K562 (cell line): ENCODE results near the gene GAS2L1. TPM values are rescaled to one million over a fixed set of nuclear protein-coding genes. Genes with fewer than 3 reads are reported as not detected.

ENCODE experiments used
- ATAC-seq: fragments of 200-7000 bp; cut with Tn5 transposase; 3 replicates; pipeline ENCODE4 v1.9.1; 2020; ENCODE audit warnings: moderate library complexity
- BruUV-seq: library from RNA; stranded (reverse); fragments of 400-500 nt; replicated peaks from 2 replicates; lab custom pipeline; 2021; lab: Mats Ljungman, UMichigan
- CTCF ChIA-PET: fragments of 300-600 bp; formaldehyde crosslinking; extraction: SDS; loops from one replicate; lab custom pipeline; 2021; ENCODE audit warnings: low intra/inter-chr PET ratio; lab: Yijun Ruan, JAX
- POLR2A ChIA-PET: fragments of 300-600, 350-650 bp; sonication (Branson Sonifier 250); formaldehyde crosslinking; extraction: SDS; loops from one replicate; lab custom pipeline; 2021; ENCODE audit warnings: antibody characterized with exemption, inconsistent platforms; lab: Yijun Ruan, JAX
- DNase-seq, 4 experiments: peaks; one replicate each; pipeline versions ENCODE4 v3.0.0 to v3.0.0-alpha.2; 2011 to 2018; ENCODE audit warnings: low spot score in 3 of 4, mixed read lengths in 3 of 4; ENCODE audit errors: extremely low read depth in 1 of 4
- FAIRE-seq: peaks from 2 replicates; lab custom pipeline; 2011; peaks lifted over from hg19 to GRCh38; lab: Jason Lieb, UNC
- H2AFZ ChIP-seq: 2 replicates; pipeline ENCODE4 v1.6.0; 2011; ENCODE audit warnings: low read depth, low read length, control low read depth, inconsistent platforms
- H3K27ac ChIP-seq: fragments of 200-600 bp; 3 replicates; pipeline ENCODE4 v1.8.0; 2011; ENCODE audit warnings: low read depth, mild to moderate bottlenecking, control low read depth, inconsistent platforms, low read length, moderate library complexity, mixed read lengths; ENCODE audit errors: extremely low read depth
- H3K27me3 ChIP-seq, 2 experiments: fragments of 300-600 bp in 1 of 2; 2 replicates in 1 of 2; 3 replicates in 1 of 2; pipeline versions ENCODE4 v1.6.0 to v1.8.0; 2011; ENCODE audit warnings: inconsistent platforms in 2 of 2, low read length in 2 of 2, mild to moderate bottlenecking in 1 of 2, mixed read lengths in 1 of 2, moderate library complexity in 1 of 2; ENCODE audit not compliant: control insufficient read depth in 2 of 2, insufficient read depth in 2 of 2
- H3K36me3 ChIP-seq: fragments of 300-600 bp; 3 replicates; pipeline ENCODE4 v1.8.0; 2011; ENCODE audit warnings: mild to moderate bottlenecking, low read length, inconsistent platforms; ENCODE audit not compliant: control insufficient read depth, insufficient read depth
- H3K4me1 ChIP-seq, 2 experiments: fragments of 200-600 bp in 1 of 2; replicated peaks in 1 of 2; 2 replicates in 1 of 2; 3 replicates in 1 of 2; pipeline versions ENCODE4 v1.5.1 to v1.8.0; 2011; ENCODE audit warnings: inconsistent platforms in 2 of 2, low read length in 2 of 2, mild to moderate bottlenecking in 1 of 2, mixed read lengths in 1 of 2, moderate library complexity in 1 of 2; ENCODE audit not compliant: control insufficient read depth in 2 of 2, insufficient read depth in 2 of 2
- H3K4me2 ChIP-seq: 2 replicates; pipeline ENCODE4 v1.6.1; 2011; ENCODE audit warnings: low read length, control low read depth, inconsistent platforms, mixed read lengths; ENCODE audit not compliant: insufficient read depth
- H3K4me3 ChIP-seq: fragments of 200-600 bp; sonication (generic), shearing (Covaris generic); 2 replicates; pipeline ENCODE4 v1.5.1; 2016; ENCODE audit warnings: control low read depth, inconsistent platforms
- H3K79me2 ChIP-seq: fragments of 200-600 bp; 3 replicates; pipeline ENCODE4 v1.8.0; 2011; ENCODE audit warnings: low read length, inconsistent platforms; ENCODE audit not compliant: control insufficient read depth, insufficient read depth
- H3K9ac ChIP-seq, 2 experiments: 2 replicates each; pipeline versions ENCODE4 v1.6.0 to v1.6.1; 2011; ENCODE audit warnings: low read depth in 2 of 2, low read length in 2 of 2, control low read depth in 1 of 2, inconsistent platforms in 1 of 2, mild to moderate bottlenecking in 1 of 2, mixed read lengths in 1 of 2; ENCODE audit not compliant: insufficient read depth in 1 of 2
- H3K9me1 ChIP-seq: one replicate; pipeline ENCODE4 v1.6.0; 2011; ENCODE audit warnings: inconsistent platforms, mild to moderate bottlenecking, low read length, moderate library complexity; ENCODE audit not compliant: control insufficient read depth, insufficient read depth
- H3K9me3 ChIP-seq: replicated peaks from 2 replicates; pipeline ENCODE4 v1.5.1; 2011; ENCODE audit warnings: low read depth, low read length, inconsistent platforms; ENCODE audit not compliant: control insufficient read depth, insufficient read depth
- H4K20me1 ChIP-seq: replicated peaks from 2 replicates; pipeline ENCODE4 v1.6.1; 2011; ENCODE audit warnings: low read length, inconsistent platforms, mixed read lengths; ENCODE audit not compliant: control insufficient read depth, insufficient read depth
- CHCHD3 ChIP-seq: fragments of 250-450 bp; sonication (Bioruptor Pico); IDR thresholded peaks from 2 replicates; pipeline ENCODE4 v2.1.2; 2022; ENCODE audit warnings: mild to moderate bottlenecking
- SIN3A ChIP-seq, 2 experiments: fragments of 150-350 bp in 1 of 2; IDR thresholded peaks; 2 replicates each; pipeline ENCODE4 v1.6.1; 2011 to 2016; ENCODE audit warnings: borderline replicate concordance in 2 of 2, low read depth in 2 of 2, low read length in 2 of 2, mild to moderate bottlenecking in 2 of 2, moderate library complexity in 2 of 2; ENCODE audit not compliant: control insufficient read depth in 1 of 2
- STAT5A ChIP-seq: IDR thresholded peaks from 2 replicates; pipeline ENCODE4 v1.6.1; 2012; ENCODE audit warnings: low read length, inconsistent platforms, borderline replicate concordance
- ZKSCAN8 ChIP-seq: fragments of 200-800 bp; sonication (Bioruptor generic); IDR thresholded peaks from 2 replicates; pipeline ENCODE4 v1.6.1; 2016; ENCODE audit warnings: missing genetic modification characterization, missing compliant biosample characterization
- ZNF146 ChIP-seq: IDR thresholded peaks from one replicate; pipeline ENCODE4 v1.6.1; 2018; ENCODE audit warnings: missing compliant biosample characterization; ENCODE audit not compliant: unreplicated experiment
- WGBS: fragments of 100-300 bp; shearing (Covaris generic); methylation state at CpG from one replicate; pipeline ENCODE4 v1.1.6; 2016; ENCODE audit warnings: low coverage, mixed read lengths; ENCODE audit not compliant: insufficient coverage; ENCODE audit errors: missing lambda C conversion rate; 5-methylcytosine and 5-hydroxymethylcytosine counted together
- in situ Hi-C: fragments of 300-500 bp; cut with MboI; formaldehyde crosslinking; loops from 4 replicates; pipeline ENCODE4 v1.15.0; 2018; ENCODE audit warnings: inconsistent platforms, mixed read lengths
- intact Hi-C: fragments of 100-400 bp; cut with micrococcal nuclease; formaldehyde crosslinking; loops from 2 replicates; pipeline ENCODE4 v1.14.2; 2022
- polyA plus RNA-seq, 8 experiments: library from polyadenylated mRNA; depleted of rRNA in 4 of 8; stranded (reverse) in 5 of 8; unstranded in 3 of 8; fragments of >200 nt; fragmentation: Nextera tagmentation in 2 of 8; fragmentation: Illumina TruSeq in 1 of 8; extraction: Ambion mirVana in 2 of 8; extraction: Trizol in 1 of 8; gene quantifications; 2 replicates each; pipeline versions ENCODE4 v1.2.1 to v1.2.3, GENCODE V29; 2011 to 2014; ENCODE audit warnings: inconsistent platforms in 1 of 8, missing spikeins in 1 of 8
- total RNA-seq, 7 experiments: library from RNA; depleted of rRNA in 6 of 7; stranded (reverse); fragments of >200 nt in 6 of 7; fragmentation: Illumina TruSeq in 2 of 7; extraction: Trizol in 2 of 7; gene quantifications; 2 replicates each; pipeline versions ENCODE4 v1.2.1 to v1.2.3, GENCODE V29; 2011 to 2021; ENCODE audit warnings: low replicate concordance in 1 of 7
- TF ChIP-seq, protein P1 (sequence below): sonication (generic); formaldehyde crosslinking; IDR thresholded peaks from 2 replicates; pipeline ENCODE4 v1.8.0; 2022; ENCODE audit warnings: mild to moderate bottlenecking, missing genetic modification reagents

GAS2L1 gene
- total and polyA plus RNA-seq, 9 of the 15 experiments (the other 6 are each of a cell fraction or from before 2014, with no cell fraction given), result 0.56 to 19.7 (median 3.2) TPM

- BruUV-seq, result no TSS peak
- H2AFZ ChIP-seq, result no peak overlapping the region
Measured at GRCh38 chr22:29348041-29348440, 41.6 kb downstream of the GAS2L1 start.

More at GRCh38 chr22:29348041-29348440, 41.6 kb downstream of the GAS2L1 start:
- no peak for FAIRE-seq
- no peaks in the 10 kb centered on the region for H3K9me3 ChIP-seq
- TF ChIP-seq SIN3A (IDR thresholded peaks at IDR 0.05; ENCODE audit: borderline replicate concordance in 2 of 2, control insufficient read depth in 1 of 2, low read depth in 2 of 2, low read length in 2 of 2) (no peak), CHCHD3 (CRISPR knock-in tag) (no peak), STAT5A (no peak), ZNF146 (no peak), ZKSCAN8 (CRISPR knock-in tag) (no peak)
- TF ChIP-seq, protein P1, sequence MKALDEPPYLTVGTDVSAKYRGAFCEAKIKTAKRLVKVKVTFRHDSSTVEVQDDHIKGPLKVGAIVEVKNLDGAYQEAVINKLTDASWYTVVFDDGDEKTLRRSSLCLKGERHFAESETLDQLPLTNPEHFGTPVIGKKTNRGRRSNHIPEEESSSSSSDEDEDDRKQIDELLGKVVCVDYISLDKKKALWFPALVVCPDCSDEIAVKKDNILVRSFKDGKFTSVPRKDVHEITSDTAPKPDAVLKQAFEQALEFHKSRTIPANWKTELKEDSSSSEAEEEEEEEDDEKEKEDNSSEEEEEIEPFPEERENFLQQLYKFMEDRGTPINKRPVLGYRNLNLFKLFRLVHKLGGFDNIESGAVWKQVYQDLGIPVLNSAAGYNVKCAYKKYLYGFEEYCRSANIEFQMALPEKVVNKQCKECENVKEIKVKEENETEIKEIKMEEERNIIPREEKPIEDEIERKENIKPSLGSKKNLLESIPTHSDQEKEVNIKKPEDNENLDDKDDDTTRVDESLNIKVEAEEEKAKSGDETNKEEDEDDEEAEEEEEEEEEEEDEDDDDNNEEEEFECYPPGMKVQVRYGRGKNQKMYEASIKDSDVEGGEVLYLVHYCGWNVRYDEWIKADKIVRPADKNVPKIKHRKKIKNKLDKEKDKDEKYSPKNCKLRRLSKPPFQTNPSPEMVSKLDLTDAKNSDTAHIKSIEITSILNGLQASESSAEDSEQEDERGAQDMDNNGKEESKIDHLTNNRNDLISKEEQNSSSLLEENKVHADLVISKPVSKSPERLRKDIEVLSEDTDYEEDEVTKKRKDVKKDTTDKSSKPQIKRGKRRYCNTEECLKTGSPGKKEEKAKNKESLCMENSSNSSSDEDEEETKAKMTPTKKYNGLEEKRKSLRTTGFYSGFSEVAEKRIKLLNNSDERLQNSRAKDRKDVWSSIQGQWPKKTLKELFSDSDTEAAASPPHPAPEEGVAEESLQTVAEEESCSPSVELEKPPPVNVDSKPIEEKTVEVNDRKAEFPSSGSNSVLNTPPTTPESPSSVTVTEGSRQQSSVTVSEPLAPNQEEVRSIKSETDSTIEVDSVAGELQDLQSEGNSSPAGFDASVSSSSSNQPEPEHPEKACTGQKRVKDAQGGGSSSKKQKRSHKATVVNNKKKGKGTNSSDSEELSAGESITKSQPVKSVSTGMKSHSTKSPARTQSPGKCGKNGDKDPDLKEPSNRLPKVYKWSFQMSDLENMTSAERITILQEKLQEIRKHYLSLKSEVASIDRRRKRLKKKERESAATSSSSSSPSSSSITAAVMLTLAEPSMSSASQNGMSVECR (CRISPR knock-in tag), result no peak
- H3K36me3 ChIP-seq, result peaks cover 85% of the 10 kb centered on the region
- H3K9me1 ChIP-seq, result no peaks in the 10 kb centered on the region
- in situ Hi-C loops (no loop called here), intact Hi-C loops (no loop called here)
- H3K27me3 ChIP-seq, result no peaks in the 10 kb centered on the region
- H3K4me1 ChIP-seq, result peaks cover 0 to 3% of the 10 kb centered on the region in 2 experiments; a peak in 3 of 5 replicates
- 86% methylated on average over 2 of the region's 2 CpGs for WGBS
- H3K79me2 ChIP-seq, result no peaks in the 10 kb centered on the region
- no peak for ATAC-seq
- DNase-seq, result no peak
- H3K4me2 ChIP-seq, result no peak overlapping the region
- ChIA-PET POLR2A (interaction anchor here (1.1 kb wide), 1 partner anchor 16 kb away, joined by 3 read pairs; no protein-coding TSS in a partner anchor), CTCF (no interaction called here)
- H3K27ac ChIP-seq, result no peak overlapping the region
- H3K9ac ChIP-seq, result no peak overlapping the region
- no peaks in the 10 kb centered on the region for H4K20me1 ChIP-seq
- no peak overlapping the region for H3K4me3 ChIP-seq
